GM21447 (cell line): ENCODE data around the gene PRR32.
"Not testable (repeated sequence)": the region's sequence is repeated elsewhere in the genome, so short reads cannot be mapped to it uniquely, and the experiment has no call there.

Experiments used
- ATAC-seq: cut with Tn5 transposase; IDR thresholded peaks from one replicate; pipeline ENCODE4 v1.9.1; 2021; ENCODE audit not compliant: unreplicated experiment

PRR32 gene

DNA sequence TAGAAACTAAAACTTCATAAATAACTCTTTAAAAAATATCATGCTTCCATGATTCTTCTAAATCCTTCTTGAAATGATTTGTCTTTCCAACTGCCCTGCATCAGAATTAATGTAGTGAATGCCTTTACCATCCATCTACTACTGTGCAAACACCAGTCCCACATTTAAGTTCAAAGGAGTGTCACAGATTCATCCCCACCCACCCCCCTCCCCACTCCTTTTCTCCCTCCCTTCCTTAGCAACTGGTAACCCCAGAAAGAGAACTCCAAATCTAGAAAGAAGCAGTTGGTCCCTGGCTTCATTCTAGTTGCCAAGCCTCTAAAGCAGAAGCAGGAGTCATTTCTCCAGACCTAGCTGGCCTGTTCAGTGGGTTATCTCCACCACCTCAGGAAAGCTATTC is at the start of gene PRR32:
TSS of gene PRR32 (plus strand) at position 301 of the 400 bp plus-strand sequence. CDS start 115 bp downstream, outside the sequence.
- ATAC-seq = no peak

DNA sequence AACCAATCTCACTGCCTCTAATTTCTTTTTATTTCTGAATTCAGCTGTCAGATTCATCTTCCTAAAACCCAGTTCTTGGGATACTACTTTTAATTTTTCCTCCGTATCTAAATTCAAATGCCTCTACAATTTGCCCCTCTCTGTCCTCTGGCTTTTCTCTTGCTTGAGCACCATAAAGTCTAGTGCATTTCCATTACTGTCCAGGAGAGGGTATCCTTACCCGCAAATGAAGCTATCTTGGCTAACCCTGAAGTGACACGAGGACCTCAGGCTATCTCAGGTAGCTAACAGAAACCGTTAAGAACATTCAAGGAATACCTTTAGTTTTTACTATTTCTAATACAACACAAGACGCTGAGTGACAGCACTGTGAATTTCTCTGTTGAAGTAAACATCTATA is 49.4 kb upstream of the PRR32 start:
- ATAC-seq = no peak

DNA sequence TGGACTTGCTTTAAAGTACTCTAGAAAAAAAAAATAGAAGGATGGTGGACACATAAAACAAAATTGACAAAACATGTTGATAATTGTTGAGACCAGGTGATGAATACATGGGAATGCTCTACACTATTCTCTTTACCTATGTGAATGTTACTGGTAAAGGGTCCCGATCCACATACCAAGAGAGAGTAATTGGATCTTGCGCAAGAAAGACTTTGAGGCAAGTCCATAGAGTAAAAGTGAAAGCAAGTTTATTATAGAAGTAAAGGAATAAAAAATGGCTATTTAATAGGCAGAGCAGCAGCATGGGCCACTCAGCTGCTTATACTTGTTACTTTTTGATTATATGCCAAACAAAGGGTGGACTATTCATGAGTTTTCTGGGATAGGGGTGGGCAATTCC is 34.0 kb upstream of the PRR32 start:
- ATAC-seq = no peak

- no peak for ATAC-seq
Measured at GRCh38 chrX:126799059-126799458, 20.5 kb upstream of the PRR32 start.

GRCh38 chrX:126806784-126807183 is 12.7 kb upstream of the PRR32 start:
- ATAC-seq = not testable (repeated sequence)

DNA sequence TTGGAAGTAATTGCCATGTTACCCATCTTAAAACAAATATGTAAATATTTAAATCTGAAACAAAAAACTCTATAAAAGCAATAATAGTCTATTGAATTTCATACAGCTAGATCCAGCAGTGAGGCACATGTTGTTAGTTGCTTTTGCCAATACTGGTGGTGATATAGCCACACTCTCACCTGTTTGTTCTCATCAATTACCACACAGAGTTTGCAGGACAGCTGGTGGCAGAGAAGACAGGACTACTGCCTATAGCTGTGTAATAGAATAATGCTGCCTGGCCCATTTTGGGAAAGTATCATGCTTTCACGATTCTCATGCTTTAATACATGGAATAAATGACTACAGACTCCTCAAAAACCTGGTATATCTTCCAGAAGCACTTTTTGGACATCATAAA is 3.7 kb upstream of the PRR32 start:
- ATAC-seq = no peak

GRCh38 chrX:126820700-126821420 is 1.3 kb downstream of the PRR32 start:
- ATAC-seq = no peak

GRCh38 chrX:126824338-126825007 is 4.9 kb downstream of the PRR32 start:
- ATAC-seq = no peak

- no peak for ATAC-seq
Measured at GRCh38 chrX:126825566-126826193, 6.2 kb downstream of the PRR32 start.

DNA sequence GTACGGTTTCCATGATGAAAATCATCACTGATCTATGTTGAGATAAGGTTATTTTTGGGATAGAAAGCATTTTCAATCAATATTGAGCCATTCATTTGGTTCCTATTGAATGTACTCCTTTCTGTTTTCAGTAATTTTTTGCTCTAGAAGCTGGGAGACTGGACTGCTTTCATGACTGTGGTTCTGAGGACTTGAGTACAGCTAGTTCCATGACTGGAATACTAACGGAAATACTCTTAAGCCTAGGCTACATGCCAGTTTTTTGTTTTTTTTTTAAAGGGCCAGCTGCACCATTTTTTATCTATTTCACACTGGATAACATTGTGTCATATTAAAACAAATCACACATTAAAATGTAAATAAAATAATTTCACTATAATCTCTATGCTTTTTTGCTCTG is 16.7 kb downstream of the PRR32 start:
- no peak for ATAC-seq

DNA sequence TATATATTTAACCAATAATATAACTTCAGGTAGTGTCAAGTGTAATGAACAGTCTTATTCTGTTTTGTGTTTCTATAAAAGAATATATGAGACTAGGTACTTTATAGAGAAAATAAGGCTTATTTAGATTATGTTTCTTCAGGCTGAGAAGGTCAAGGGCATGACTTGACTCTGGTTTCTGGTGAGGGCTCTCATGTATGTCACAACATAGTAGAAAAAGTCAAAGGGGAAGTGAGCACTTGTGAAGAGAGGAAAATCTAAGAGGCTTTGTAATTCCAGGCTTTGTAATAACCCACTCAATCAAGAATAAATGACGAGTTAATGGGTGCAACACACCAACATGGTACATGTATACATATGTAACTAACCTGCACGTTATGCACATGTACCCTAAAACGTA is 27.6 kb downstream of the PRR32 start:
- no peak for ATAC-seq

GRCh38 chrX:126855839-126856524 is 36.5 kb downstream of the PRR32 start:
- no peak for ATAC-seq
